CD14-positive monocyte (primary cell): ENCODE results near the gene IQSEC3. TPM values are rescaled to one million over a fixed set of nuclear protein-coding genes. Genes with fewer than 3 reads are reported as not detected.
A peak's percentile ranks its signal among the peaks of the same experiment; 100 is the strongest.

Experiments
- DNase-seq, 3 donors: peaks; one replicate each; pipeline ENCODE4 v3.0.0-alpha.2; 2011 to 2022
- H2AFZ ChIP-seq: 2 replicates; pipeline ENCODE4 v1.6.0; 2012; ENCODE audit warnings: mild to moderate bottlenecking, low read depth, low read length, inconsistent platforms; ENCODE audit not compliant: insufficient read depth, poor library complexity, severe bottlenecking
- H3K27ac ChIP-seq, 2 donors: 1 replicate in 1 of 2; 2 replicates in 1 of 2; pipeline ENCODE4 v1.5.1; 2012 to 2013; ENCODE audit warnings: low read length in 2 of 2, control low read depth in 1 of 2, inconsistent platforms in 1 of 2, low read depth in 1 of 2, mild to moderate bottlenecking in 1 of 2
- H3K27me3 ChIP-seq, 2 donors: one replicate each; pipeline versions ENCODE4 v1.6.0 to v1.6.1; 2011 to 2013; ENCODE audit warnings: low read length in 2 of 2; ENCODE audit not compliant: control insufficient read depth in 2 of 2, insufficient read depth in 2 of 2
- H3K36me3 ChIP-seq, 2 donors: replicated peaks in 1 of 2; 1 replicate in 1 of 2; 2 replicates in 1 of 2; pipeline versions ENCODE4 v1.5.1 to v1.6.1; 2012 to 2013; ENCODE audit warnings: low read length in 2 of 2, control low read depth in 1 of 2, inconsistent platforms in 1 of 2, mild to moderate bottlenecking in 1 of 2; ENCODE audit not compliant: insufficient read depth in 2 of 2, control insufficient read depth in 1 of 2
- H3K4me1 ChIP-seq, 2 donors: 1 replicate in 1 of 2; 2 replicates in 1 of 2; pipeline versions ENCODE4 v1.5.1 to v1.6.1; 2012 to 2013; ENCODE audit warnings: low read length in 2 of 2, control low read depth in 1 of 2, inconsistent platforms in 1 of 2, mild to moderate bottlenecking in 1 of 2, moderate library complexity in 1 of 2; ENCODE audit not compliant: insufficient read depth in 2 of 2, control insufficient read depth in 1 of 2
- H3K4me2 ChIP-seq: replicated peaks from 2 replicates; pipeline ENCODE3; 2012; ENCODE audit warnings: low read length, moderate library complexity, mild to moderate bottlenecking; ENCODE audit not compliant: poor library complexity, severe bottlenecking; ENCODE audit errors: extremely low read depth
- H3K4me3 ChIP-seq, 3 experiments: fragments of 200-600 bp in 1 of 3; sonication (generic) in 1 of 3; replicated peaks in 1 of 3; 1 replicate in 2 of 3; 2 replicates in 1 of 3; pipeline ENCODE4 v1.5.1; 2011 to 2013; ENCODE audit warnings: low read length in 3 of 3, mild to moderate bottlenecking in 3 of 3, control low read depth in 2 of 3, low read depth in 2 of 3, inconsistent platforms in 1 of 3, moderate library complexity in 1 of 3
- H3K79me2 ChIP-seq: 2 replicates; pipeline ENCODE4 v1.6.0; 2012; ENCODE audit warnings: mild to moderate bottlenecking, control low read depth, inconsistent platforms, low read length, moderate library complexity; ENCODE audit not compliant: insufficient read depth
- H3K9ac ChIP-seq: 2 replicates; pipeline ENCODE4 v1.6.0; 2017; ENCODE audit warnings: low read length, mild to moderate bottlenecking; ENCODE audit not compliant: insufficient read depth, poor library complexity, severe bottlenecking
- H3K9me3 ChIP-seq, 2 donors: replicated peaks in 1 of 2; 1 replicate in 1 of 2; 2 replicates in 1 of 2; pipeline versions ENCODE4 v1.5.1 to v1.6.1; 2012 to 2013; ENCODE audit warnings: low read length in 2 of 2, control low read depth in 1 of 2; ENCODE audit not compliant: control insufficient read depth in 1 of 2, insufficient read depth in 1 of 2
- H4K20me1 ChIP-seq: 2 replicates; pipeline ENCODE4 v1.6.0; 2012; ENCODE audit warnings: mild to moderate bottlenecking, low read length, control low read depth, moderate library complexity; ENCODE audit not compliant: insufficient read depth
- H3K27ac Mint-ChIP-seq, 7 donors: one replicate each; pipeline ENCODE4 v1.8.0; 2020; ENCODE audit warnings: mild to moderate bottlenecking in 7 of 7, mixed read lengths in 7 of 7, moderate library complexity in 6 of 7, inconsistent platforms in 2 of 7
- H3K27me3 Mint-ChIP-seq, 3 donors: one replicate each; pipeline ENCODE4 v1.8.0; 2021 to 2022; ENCODE audit warnings: low read depth in 3 of 3, mild to moderate bottlenecking in 3 of 3, mixed read lengths in 3 of 3, moderate library complexity in 3 of 3, inconsistent platforms in 1 of 3
- H3K36me3 Mint-ChIP-seq, 2 donors: one replicate each; pipeline ENCODE4 v1.8.0; 2020; ENCODE audit warnings: mixed read lengths in 2 of 2, inconsistent platforms in 1 of 2, mild to moderate bottlenecking in 1 of 2
- H3K4me1 Mint-ChIP-seq: one replicate; pipeline ENCODE4 v1.8.0; 2020; ENCODE audit warnings: mild to moderate bottlenecking, mixed read lengths
- H3K4me3 Mint-ChIP-seq, 2 donors: one replicate each; pipeline ENCODE4 v1.8.0; 2020; ENCODE audit warnings: mild to moderate bottlenecking in 2 of 2, mixed read lengths in 2 of 2, moderate library complexity in 1 of 2
- H3K9me3 Mint-ChIP-seq, 7 donors: one replicate each; pipeline ENCODE4 v1.8.0; 2020 to 2022; ENCODE audit warnings: mixed read lengths in 7 of 7, mild to moderate bottlenecking in 6 of 7, moderate library complexity in 6 of 7, inconsistent platforms in 2 of 7
- CTCF ChIP-seq: fragments of 200-600 bp; IDR thresholded peaks from one replicate; pipeline ENCODE4 v1.8.0; 2022; ENCODE audit warnings: antibody characterized with exemption, mild to moderate bottlenecking
- WGBS: methylation state at CpG from one replicate; pipeline ENCODE4 v1.1.5; 2013; ENCODE audit warnings: missing lambda C conversion rate; ENCODE audit not compliant: insufficient coverage; 5-methylcytosine and 5-hydroxymethylcytosine counted together
- intact Hi-C, 2 donors: fragments of 100-400 bp; cut with micrococcal nuclease; formaldehyde crosslinking; loops; one replicate each; pipeline versions ENCODE4 v1.15.0 to v1.15.1; 2023
- polyA plus RNA-seq, 3 donors: library from polyadenylated mRNA; depleted of rRNA in 1 of 3; unstranded in 2 of 3; stranded (reverse) in 1 of 3; fragments of 300-500 nt in 2 of 3; fragments of >200 nt in 1 of 3; fragmentation: Illumina TruSeq in 2 of 3; gene quantifications; 1 replicate in 2 of 3; 2 replicates in 1 of 3; pipeline ENCODE4 v1.2.3, GENCODE V29; 2012 to 2021

IQSEC3 gene
- polyA plus RNA-seq, 3 donors = not detected

GRCh38 chr12:80681-81190, 14.2 kb downstream of the IQSEC3 start:
- H3K4me2 ChIP-seq = no peak overlapping the region
- no peak for DNase-seq
- peaks cover 35 to 55% (median 44%) of the 10 kb centered on the region in 3 donors for H3K27me3 Mint-ChIP-seq
- H3K27ac Mint-ChIP-seq = peak overlapping the region in 1 of 7 donors; percentile 6
- H3K36me3 ChIP-seq = no peaks in the 10 kb centered on the region
- no peaks in the 10 kb centered on the region for H3K36me3 Mint-ChIP-seq
- H3K27ac ChIP-seq = no peak overlapping the region
- WGBS = 89% methylated on average over 6 of the region's 6 CpGs
- H3K4me3 Mint-ChIP-seq = no peak overlapping the region
- peaks cover 0 to 8% (median 0%) of the 10 kb centered on the region in 7 donors for H3K9me3 Mint-ChIP-seq
- no peaks in the 10 kb centered on the region for H4K20me1 ChIP-seq
- H3K4me1 ChIP-seq = no peaks in the 10 kb centered on the region
- intact Hi-C loops = no loop called here
- H3K4me1 Mint-ChIP-seq = peaks cover 2% of the 10 kb centered on the region
- H3K4me3 ChIP-seq = no peak overlapping the region
- TF ChIP-seq CTCF = no peak
- H3K9me3 ChIP-seq = no peaks in the 10 kb centered on the region
- no peak overlapping the region for H3K9ac ChIP-seq
- H3K79me2 ChIP-seq = no peaks in the 10 kb centered on the region
- peaks cover 11 to 28% of the 10 kb centered on the region in 2 donors for H3K27me3 ChIP-seq
- H2AFZ ChIP-seq = no peak overlapping the region

- intact Hi-C loops = no loop called here
- Histone ChIP-seq H3K9me3 (no peaks in the 10 kb centered on the region), H3K36me3 (no peaks in the 10 kb centered on the region), H3K9ac (no peak overlapping the region), H3K79me2 (no peaks in the 10 kb centered on the region), H4K20me1 (no peaks in the 10 kb centered on the region), H3K4me1 (no peaks in the 10 kb centered on the region), H3K27ac (no peak overlapping the region), H3K4me3 (no peak overlapping the region), H3K4me2 (no peak overlapping the region), H2AFZ (no peak overlapping the region), H3K27me3 (peaks cover 8 to 19% of the 10 kb centered on the region in 2 donors)
- Mint-ChIP-seq H3K4me1 (peaks cover 2% of the 10 kb centered on the region), H3K27ac (no peak overlapping the region), H3K9me3 (peaks cover 0 to 5% (median 0%) of the 10 kb centered on the region in 7 donors), H3K27me3 (peaks cover 29 to 40% (median 31%) of the 10 kb centered on the region in 3 donors), H3K36me3 (no peaks in the 10 kb centered on the region), H3K4me3 (no peak overlapping the region)
- no peak for DNase-seq
- WGBS = 88% methylated on average over 6 of the region's 7 CpGs
- no peak for TF ChIP-seq CTCF
Measured at GRCh38 chr12:82740-83139, 16.2 kb downstream of the IQSEC3 start.
